GM12892 (cell line): ENCODE data around the gene WWOX.

Source experiments
- DNase-seq: peaks from one replicate; pipeline ENCODE4 v3.0.0; 2011; ENCODE audit not compliant: insufficient read length
- FAIRE-seq: peaks from 2 replicates; lab custom pipeline; 2011; peaks lifted over from hg19 to GRCh38; lab: Jason Lieb, UNC
- POLR2A ChIP-seq: IDR thresholded peaks from 2 replicates; pipeline ENCODE4 v1.6.1; 2011; ENCODE audit warnings: low read depth, low read length, control low read depth
- POLR2AphosphoS5 ChIP-seq: IDR thresholded peaks from 2 replicates; pipeline ENCODE4 v1.6.1; 2011; ENCODE audit warnings: low read depth, low read length, control low read depth
- TAF1 ChIP-seq: IDR thresholded peaks from 2 replicates; pipeline ENCODE4 v1.6.1; 2011; ENCODE audit warnings: low read depth, mild to moderate bottlenecking, control low read depth, low read length, borderline replicate concordance

WWOX gene

GRCh38 chr16:78402833-78403232, 303.4 kb downstream of the WWOX start:
- no peak for TF ChIP-seq TAF1
- no peak for TF ChIP-seq POLR2AphosphoS5
- TF ChIP-seq POLR2A: no peak
- no peak for FAIRE-seq
- no peak for DNase-seq

- TF ChIP-seq POLR2A: no peak
- no peak for TF ChIP-seq POLR2AphosphoS5
- TF ChIP-seq TAF1: no peak
- DNase-seq (no peak), FAIRE-seq (no peak)
These were observed 305.6 kb downstream of the WWOX start for GRCh38 chr16:78405040-78405439.

GRCh38 chr16:78405833-78406232, 306.4 kb downstream of the WWOX start:
- no peak for FAIRE-seq
- TF ChIP-seq POLR2AphosphoS5: no peak
- DNase-seq: no peak

GRCh38 chr16:78407191-78407590, 307.7 kb downstream of the WWOX start:
- no peak for DNase-seq

GRCh38 chr16:78413651-78414050, 314.2 kb downstream of the WWOX start:
- DNase-seq (no peak), FAIRE-seq (no peak)

More at GRCh38 chr16:78407191-78407590, 307.7 kb downstream of the WWOX start:
- no peak for TF ChIP-seq POLR2A
- TF ChIP-seq TAF1: no peak
- no peak for TF ChIP-seq POLR2AphosphoS5
- FAIRE-seq: no peak

GRCh38 chr16:78415013-78415412, 315.6 kb downstream of the WWOX start:
- DNase-seq (no peak), FAIRE-seq (no peak)
- TF ChIP-seq POLR2AphosphoS5 (no peak), TAF1 (no peak), POLR2A (no peak)

More at GRCh38 chr16:78413651-78414050, 314.2 kb downstream of the WWOX start:
- no peak for TF ChIP-seq POLR2AphosphoS5
- TF ChIP-seq POLR2A: no peak
- TF ChIP-seq TAF1: no peak

GRCh38 chr16:78415669-78416068, 316.2 kb downstream of the WWOX start:
- DNase-seq (no peak), FAIRE-seq (no peak)
- TF ChIP-seq TAF1 (no peak), POLR2A (no peak), POLR2AphosphoS5 (no peak)

GRCh38 chr16:78416400-78416799, 316.9 kb downstream of the WWOX start:
- no peak for FAIRE-seq
- DNase-seq: no peak
- no peak for TF ChIP-seq POLR2AphosphoS5
- TF ChIP-seq TAF1: no peak

GRCh38 chr16:78421181-78421708, 321.8 kb downstream of the WWOX start:
- DNase-seq (no peak), FAIRE-seq (no peak)
- TF ChIP-seq TAF1: no peak
- TF ChIP-seq POLR2A: no peak
- TF ChIP-seq POLR2AphosphoS5: no peak

- TF ChIP-seq TAF1 (no peak), POLR2AphosphoS5 (no peak)
- DNase-seq: no peak
- no peak for FAIRE-seq
These were observed 325.8 kb downstream of the WWOX start for GRCh38 chr16:78425281-78425680.

GRCh38 chr16:78425891-78426510, 326.5 kb downstream of the WWOX start:
- no peak for TF ChIP-seq TAF1
- TF ChIP-seq POLR2A: no peak
- TF ChIP-seq POLR2AphosphoS5: no peak
- DNase-seq: no peak
- no peak for FAIRE-seq

GRCh38 chr16:78428193-78428592, 328.7 kb downstream of the WWOX start:
- TF ChIP-seq POLR2A: no peak
- no peak for TF ChIP-seq TAF1
- TF ChIP-seq POLR2AphosphoS5: no peak
- FAIRE-seq: no peak
- no peak for DNase-seq

- no peak for FAIRE-seq
- TF ChIP-seq POLR2AphosphoS5: no peak
- TF ChIP-seq TAF1: no peak
- no peak for TF ChIP-seq POLR2A
- no peak for DNase-seq
These were observed 330.8 kb downstream of the WWOX start for GRCh38 chr16:78430281-78430680.
